Measurements from ENCODE around the gene ITPRID2.

- TF ChIP-seq BHLHE40 (IDR thresholded peaks at IDR 0.05; ENCODE audit: borderline replicate concordance in 1 of 2, low read depth in 2 of 2, low read length in 1 of 2) (no peak), JUND (IDR thresholded peaks at IDR 0.05; ENCODE audit: low read depth, low read length) (no peak), ZNF622 (IDR thresholded peaks at IDR 0.05) (no peak), RAD21 (IDR thresholded peaks at IDR 0.05; ENCODE audit: insufficient read depth, low read depth, low read length) (no peak), CTCF (IDR thresholded peaks at IDR 0.05 in 2 of 3, conservative IDR thresholded peaks at IDR 0.05 in 1 of 3; ENCODE audit: control insufficient read depth in 2 of 3, extremely low read depth in 1 of 3, insufficient read depth in 1 of 3, low read depth in 3 of 3, low read length in 3 of 3) (no peak), PBX3 (IDR thresholded peaks at IDR 0.05; ENCODE audit: insufficient replicate concordance, low read depth, low read length) (no peak), EP300 (IDR thresholded peaks at IDR 0.05; ENCODE audit: borderline replicate concordance in 1 of 2, control insufficient read depth in 1 of 2, low read depth in 2 of 2, low read length in 2 of 2) (no peak), CEBPZ (IDR thresholded peaks at IDR 0.05; ENCODE audit: low read depth, low read length) (no peak)
These were observed 31.7 kb upstream of the ITPRID2 start for GRCh38 chr2:181859803-181860202.
